ENCODE data around the gene DICER1. TPM values are rescaled to one million over a fixed set of nuclear protein-coding genes. Genes with fewer than 3 reads are reported as not detected.

Gene DICER1
- polyA plus RNA-seq, 2 of the 4 experiments (the other 2 are of a cell fraction), result 14.1 to 46.3 TPM

GRCh38 chr14:95056476-95056875 is 100.9 kb downstream of the DICER1 start:
- WGBS (ENCODE audit: missing lambda C conversion rate), result 57% methylated on average over 10 of the region's 10 CpGs
- no peak for FAIRE-seq
- TF ChIP-seq BHLHE40 (IDR thresholded peaks at IDR 0.05; ENCODE audit: low read depth, low read length) (no peak), RARB (CRISPR knock-in tag; IDR thresholded peaks at IDR 0.05) (no peak), ZSCAN20 (CRISPR knock-in tag; IDR thresholded peaks at IDR 0.05) (no peak), PHF8 (IDR thresholded peaks at IDR 0.05; ENCODE audit: borderline replicate concordance, low read depth) (no peak), USF2 (IDR thresholded peaks at IDR 0.05) (no peak), RAD21 (conservative IDR thresholded peaks at IDR 0.05 in 1 of 2, IDR thresholded peaks at IDR 0.05 in 1 of 2) (no peak), ATOH8 (CRISPR knock-in tag; IDR thresholded peaks at IDR 0.05; ENCODE audit: low read depth) (no peak), TP53 (CRISPR knock-in tag; IDR thresholded peaks at IDR 0.05) (no peak), ESRRA (IDR thresholded peaks at IDR 0.05; ENCODE audit: borderline replicate concordance, low read length) (no peak), E2F6 (IDR thresholded peaks at IDR 0.05; ENCODE audit: borderline replicate concordance, low read depth) (no peak), HOXB5 (CRISPR knock-in tag; IDR thresholded peaks at IDR 0.05) (no peak), FOXS1 (CRISPR knock-in tag; IDR thresholded peaks at IDR 0.05) (no peak), TFCP2L1 (CRISPR knock-in tag; IDR thresholded peaks at IDR 0.05) (no peak), RCOR1 (IDR thresholded peaks at IDR 0.05; ENCODE audit: low read depth, low read length) (no peak), KDM5A (IDR thresholded peaks at IDR 0.05) (no peak), RNF2 (IDR thresholded peaks at IDR 0.05; ENCODE audit: borderline replicate concordance, low read depth) (no peak)
- CTCF ChIA-PET, result no interaction called here
- Histone ChIP-seq H3K4me1 (no peaks in the 10 kb centered on the region), H3K9me3 (no peaks in the 10 kb centered on the region), H3K27ac (no peak overlapping the region), H3K4me3 (no peak overlapping the region), H3K4me2 (no peak overlapping the region)
- no peak for DNase-seq (ENCODE audit: low read depth in 1 of 2, low spot score in 1 of 2)
- POLR2A ChIA-PET, result no interaction called here
- ATAC-seq, result no peak

GRCh38 chr14:95055318-95055717 is 102.0 kb downstream of the DICER1 start:
- H3K4me3 ChIP-seq, result no peak overlapping the region
- no peak for ATAC-seq
- no peak overlapping the region for H3K4me2 ChIP-seq
- ChIA-PET POLR2A (no interaction called here), CTCF (interaction anchor here (0.9 kb wide), 1 partner anchor 377 kb away, joined by 3 read pairs; no protein-coding TSS in a partner anchor)
- TF ChIP-seq ATOH8 (CRISPR knock-in tag; IDR thresholded peaks at IDR 0.05; ENCODE audit: low read depth) (no peak), HES2 (IDR thresholded peaks at IDR 0.05) (no peak)
- no peak for FAIRE-seq
- no peak overlapping the region for H3K27ac ChIP-seq
- 64% methylated on average over 7 of the region's 7 CpGs for WGBS (ENCODE audit: missing lambda C conversion rate)
- no peaks in the 10 kb centered on the region for H3K4me1 ChIP-seq
- no peaks in the 10 kb centered on the region for H3K9me3 ChIP-seq
- no peak for DNase-seq (ENCODE audit: low read depth in 1 of 2, low spot score in 1 of 2)

- Histone ChIP-seq H3K9me3 (no peaks in the 10 kb centered on the region), H3K27ac (no peak overlapping the region), H3K4me1 (no peaks in the 10 kb centered on the region), H3K4me3 (no peak overlapping the region), H3K4me2 (no peak overlapping the region)
- ATAC-seq, result no peak
- no peak for FAIRE-seq
- no peak for DNase-seq (ENCODE audit: low read depth in 1 of 2, low spot score in 1 of 2)
- ChIA-PET CTCF (interaction anchor here (0.9 to 1.5 kb wide), 2 partner anchors 364 to 377 kb away, joined by 3 to 4 read pairs; no protein-coding TSS in a partner anchor), POLR2A (no interaction called here)
- 70% methylated on average over 18 of the region's 23 CpGs for WGBS (ENCODE audit: missing lambda C conversion rate)
- TF ChIP-seq ZC3H11A (IDR thresholded peaks at IDR 0.05), result no peak
- TF ChIP-seq ATOH8 (CRISPR knock-in tag; IDR thresholded peaks at IDR 0.05; ENCODE audit: low read depth), result no peak
- TF ChIP-seq NPAS2 (CRISPR knock-in tag; IDR thresholded peaks at IDR 0.05; ENCODE audit: borderline replicate concordance), result no peak
- TF ChIP-seq ZFP36 (IDR thresholded peaks at IDR 0.05; ENCODE audit: borderline replicate concordance, partially characterized antibody), result no peak
- no peak for TF ChIP-seq HES2 (IDR thresholded peaks at IDR 0.05)
- TF ChIP-seq POLR2A (IDR thresholded peaks at IDR 0.05; ENCODE audit: low read length), result no peak
- no peak for TF ChIP-seq CBX2 (IDR thresholded peaks at IDR 0.05; ENCODE audit: borderline replicate concordance, low read depth)
- TF ChIP-seq RAD21 (conservative IDR thresholded peaks at IDR 0.05 in 1 of 2, IDR thresholded peaks at IDR 0.05 in 1 of 2), result no peak
- TF ChIP-seq CBX8 (IDR thresholded peaks at IDR 0.05), result no peak
- TF ChIP-seq MYC (IDR thresholded peaks at IDR 0.05; ENCODE audit: borderline replicate concordance, low read length), result no peak
- TF ChIP-seq RFX5 (IDR thresholded peaks at IDR 0.05), result no peak
- no peak for TF ChIP-seq RARB (CRISPR knock-in tag; IDR thresholded peaks at IDR 0.05)
- no peak for TF ChIP-seq FOXS1 (CRISPR knock-in tag; IDR thresholded peaks at IDR 0.05)
- no peak for TF ChIP-seq USF2 (IDR thresholded peaks at IDR 0.05)
- TF ChIP-seq HEYL (CRISPR knock-in tag; IDR thresholded peaks at IDR 0.05), result no peak
Measured at GRCh38 chr14:95054346-95055280, 102.7 kb downstream of the DICER1 start.

All from A549 (cell line).